AG09319 (cell line): ENCODE measurements around the gene TMEM202.
"Not testable (repeated sequence)": the region's sequence is repeated elsewhere in the genome, so short reads cannot be mapped to it uniquely, and the experiment has no call there.

ENCODE experiments used
- DNase-seq: peaks from one replicate; pipeline ENCODE4 v3.0.0-alpha.2; 2010; ENCODE audit warnings: low read depth; ENCODE audit errors: extremely low read depth
- CTCF ChIP-seq: IDR thresholded peaks from 2 replicates; pipeline ENCODE4 v1.5.1; 2011; ENCODE audit warnings: low read depth, mild to moderate bottlenecking, inconsistent platforms, low read length, moderate library complexity

Gene TMEM202

GRCh38 chr15:72421484-72421883, 23.4 kb downstream of the TMEM202 start:
- DNase-seq: no peak
- no peak for TF ChIP-seq CTCF

GRCh38 chr15:72423256-72423655, 25.2 kb downstream of the TMEM202 start:
- no peak for TF ChIP-seq CTCF
- DNase-seq: no peak

GRCh38 chr15:72426753-72427152, 28.6 kb downstream of the TMEM202 start:
- no peak for TF ChIP-seq CTCF
- no peak for DNase-seq

- DNase-seq: no peak
- TF ChIP-seq CTCF: no peak
These were observed 39.7 kb downstream of the TMEM202 start for GRCh38 chr15:72437650-72438316.

GRCh38 chr15:72442848-72443247, 44.7 kb downstream of the TMEM202 start:
- not testable (repeated sequence) for DNase-seq

- no peak for TF ChIP-seq CTCF
- DNase-seq: no peak
These were observed 47.3 kb downstream of the TMEM202 start for GRCh38 chr15:72445426-72445825.

- no peak for TF ChIP-seq CTCF
- DNase-seq: no peak
These were observed 52.7 kb downstream of the TMEM202 start for GRCh38 chr15:72450805-72451204.

GRCh38 chr15:72451224-72451623, 53.1 kb downstream of the TMEM202 start:
- DNase-seq: no peak
- no peak for TF ChIP-seq CTCF
